SU-DHL-6 (cell line): ENCODE data around the gene RNF217.

ENCODE experiments used
- H2AFZ ChIP-seq: fragments of 200-600 bp; sonication (generic); 2 replicates; pipeline ENCODE4 v1.6.1; 2014; ENCODE audit warnings: low read depth, mild to moderate bottlenecking, moderate library complexity, mixed read lengths, antibody characterized with exemption, low read length; ENCODE audit not compliant: severe bottlenecking
- H3F3A ChIP-seq: fragments of 200-600 bp; shearing (Covaris generic); 2 replicates; pipeline ENCODE4 v1.6.0; 2016; ENCODE audit warnings: antibody characterized with exemption, mild to moderate bottlenecking; ENCODE audit not compliant: insufficient read depth
- H3K27ac ChIP-seq: fragments of 200-600 bp; sonication (generic); 2 replicates; pipeline ENCODE4 v1.5.1; 2016; ENCODE audit warnings: low read depth, mild to moderate bottlenecking, low read length, moderate library complexity, mixed read lengths
- H3K27me3 ChIP-seq: fragments of 200-600 bp; sonication (generic), shearing (Covaris generic); 2 replicates; pipeline ENCODE4 v1.6.0; 2014; ENCODE audit warnings: mild to moderate bottlenecking, low read length
- H3K36me3 ChIP-seq: fragments of 200-600 bp; sonication (generic); 2 replicates; pipeline ENCODE4 v1.6.1; 2014; ENCODE audit warnings: mild to moderate bottlenecking, low read length, mixed read lengths
- H3K4me2 ChIP-seq: fragments of 300-600, 200-600 bp; shearing (Covaris generic), sonication (generic); 2 replicates; pipeline ENCODE4 v1.6.0; 2014; ENCODE audit warnings: low read length, low read depth, mild to moderate bottlenecking; ENCODE audit not compliant: poor library complexity, severe bottlenecking
- H3K4me3 ChIP-seq: fragments of 200-600 bp; sonication (generic); 2 replicates; pipeline ENCODE4 v1.5.1; 2014; ENCODE audit warnings: antibody characterized with exemption, low read length, mild to moderate bottlenecking, mixed read lengths; ENCODE audit not compliant: insufficient read depth, poor library complexity, severe bottlenecking
- H3K79me2 ChIP-seq: fragments of 200-600 bp; sonication (generic); 2 replicates; pipeline ENCODE4 v1.6.1; 2014; ENCODE audit warnings: mild to moderate bottlenecking, low read length, moderate library complexity; ENCODE audit not compliant: insufficient read depth
- H3K9ac ChIP-seq: fragments of 200-600 bp; sonication (generic); 2 replicates; pipeline ENCODE4 v1.7.0; 2014; ENCODE audit warnings: mild to moderate bottlenecking, low read length
- H3K9me2 ChIP-seq: fragments of 200-600 bp; sonication (generic); replicated peaks from 2 replicates; pipeline ENCODE4 v1.6.1; 2014; ENCODE audit warnings: low read length; ENCODE audit not compliant: insufficient read depth
- H3K9me3 ChIP-seq: fragments of 200-600 bp; sonication (generic); 2 replicates; pipeline ENCODE4 v1.6.1; 2014; ENCODE audit warnings: low read length, mixed read lengths; ENCODE audit not compliant: insufficient read depth
- H4K20me1 ChIP-seq: fragments of 200-600 bp; sonication (generic); 2 replicates; pipeline ENCODE4 v1.6.1; 2014; ENCODE audit warnings: low read depth, mild to moderate bottlenecking, antibody characterized with exemption, low read length, moderate library complexity, mixed read lengths
- CTCF ChIP-seq: fragments of 200-600 bp; sonication (generic); IDR thresholded peaks from one replicate; pipeline ENCODE4 v1.5.1; 2017; ENCODE audit warnings: antibody characterized with exemption, mild to moderate bottlenecking, low read length, moderate library complexity; ENCODE audit not compliant: insufficient read depth, poor library complexity, severe bottlenecking
- EZH2phosphoT487 ChIP-seq: fragments of 200-600 bp; sonication (generic), shearing (Covaris generic); conservative IDR thresholded peaks from 2 replicates; pipeline ENCODE4 v1.6.1; 2018; ENCODE audit warnings: mild to moderate bottlenecking, antibody characterized with exemption, low read length, moderate library complexity, mixed read lengths

Gene RNF217

GRCh38 chr6:125048274-125048673 lies 86.0 kb downstream of the RNF217 start:
- Histone ChIP-seq H3K9me3 (no peaks in the 10 kb centered on the region), H3K27ac (no peak overlapping the region), H3K4me3 (no peak overlapping the region), H3K79me2 (no peaks in the 10 kb centered on the region), H3K36me3 (no peaks in the 10 kb centered on the region), H4K20me1 (no peaks in the 10 kb centered on the region), H3K9me2 (no peaks in the 10 kb centered on the region), H3F3A (no peaks in the 10 kb centered on the region), H3K9ac (no peak overlapping the region), H3K4me2 (no peak overlapping the region), H2AFZ (no peak overlapping the region), H3K27me3 (no peaks in the 10 kb centered on the region)
- no peak for TF ChIP-seq CTCF
- TF ChIP-seq EZH2phosphoT487, result no peak

DNA sequence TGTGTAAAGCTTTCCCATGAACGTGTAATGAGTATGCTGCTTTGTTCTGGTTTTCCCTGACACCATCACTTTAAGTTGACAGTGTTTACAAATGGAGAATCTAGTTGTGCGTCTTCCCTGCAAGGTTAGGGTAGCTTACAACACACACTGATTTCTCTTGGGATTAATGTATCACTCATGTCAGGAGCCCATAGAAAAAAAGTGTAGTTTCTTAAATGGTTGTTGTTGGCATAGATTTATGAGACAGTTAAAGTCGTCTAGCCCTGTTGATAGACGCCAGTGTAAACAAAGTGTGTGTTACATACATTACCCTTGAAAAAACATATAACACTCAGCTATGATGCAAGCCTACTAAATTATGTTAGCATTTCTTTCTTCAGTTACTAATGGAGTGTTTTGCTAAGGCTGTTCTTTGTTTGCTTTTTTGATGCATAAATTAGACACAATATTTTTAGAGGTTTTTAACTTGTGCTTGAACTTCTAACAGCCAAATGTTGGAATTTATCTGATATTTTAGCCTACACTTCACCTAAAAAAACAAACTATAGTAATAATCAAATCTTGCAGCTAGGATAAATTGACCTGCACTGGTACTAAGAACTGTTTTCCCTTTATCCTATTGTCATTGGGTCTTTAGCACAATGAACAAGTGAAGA lies 88.6 kb downstream of the RNF217 start:
- no peaks in the 10 kb centered on the region for H3F3A ChIP-seq
- no peaks in the 10 kb centered on the region for H3K27me3 ChIP-seq
- H4K20me1 ChIP-seq, result no peaks in the 10 kb centered on the region
- no peaks in the 10 kb centered on the region for H3K36me3 ChIP-seq
- H3K79me2 ChIP-seq, result no peaks in the 10 kb centered on the region
- H3K4me2 ChIP-seq, result no peak overlapping the region
- TF ChIP-seq CTCF (no peak), EZH2phosphoT487 (no peak)
- H3K9ac ChIP-seq, result no peak overlapping the region
- no peaks in the 10 kb centered on the region for H3K9me3 ChIP-seq
- no peaks in the 10 kb centered on the region for H3K9me2 ChIP-seq
- no peak overlapping the region for H3K4me3 ChIP-seq
- no peak overlapping the region for H2AFZ ChIP-seq
- H3K27ac ChIP-seq, result no peak overlapping the region

DNA sequence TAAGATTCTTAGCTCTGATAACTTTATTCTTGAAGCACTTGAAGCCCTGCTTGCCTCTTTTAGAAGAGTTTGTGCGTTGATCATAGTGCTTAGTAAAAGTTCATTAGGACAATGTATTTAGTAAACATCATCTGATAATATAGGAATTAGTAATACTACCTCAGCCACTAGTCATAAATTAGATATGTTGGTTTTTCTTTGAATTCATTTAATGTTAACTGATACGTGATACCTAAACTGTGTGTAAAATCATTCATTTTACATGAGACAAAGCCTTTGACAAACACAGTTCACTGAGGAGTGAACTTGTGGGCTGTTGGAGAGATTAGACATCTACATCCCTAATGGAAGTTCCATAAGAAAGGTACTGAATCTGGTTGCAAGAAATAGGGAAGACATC lies 91.6 kb downstream of the RNF217 start:
- no peaks in the 10 kb centered on the region for H4K20me1 ChIP-seq
- no peak overlapping the region for H2AFZ ChIP-seq
- H3K36me3 ChIP-seq, result no peaks in the 10 kb centered on the region
- H3K9me3 ChIP-seq, result no peaks in the 10 kb centered on the region
- H3K79me2 ChIP-seq, result no peaks in the 10 kb centered on the region
- TF ChIP-seq CTCF (no peak), EZH2phosphoT487 (no peak)
- no peak overlapping the region for H3K9ac ChIP-seq
- H3K27me3 ChIP-seq, result no peaks in the 10 kb centered on the region
- H3F3A ChIP-seq, result no peaks in the 10 kb centered on the region
- no peak overlapping the region for H3K4me3 ChIP-seq
- no peak overlapping the region for H3K27ac ChIP-seq
- H3K4me2 ChIP-seq, result no peak overlapping the region
- H3K9me2 ChIP-seq, result no peaks in the 10 kb centered on the region
